ENCODE measurements around the gene RNF224. TPM values are rescaled to one million over a fixed set of nuclear protein-coding genes. Genes with fewer than 3 reads are reported as not detected.

Gene RNF224
- total RNA-seq, 2 experiments from 2014 or later, result not detected

DNA sequence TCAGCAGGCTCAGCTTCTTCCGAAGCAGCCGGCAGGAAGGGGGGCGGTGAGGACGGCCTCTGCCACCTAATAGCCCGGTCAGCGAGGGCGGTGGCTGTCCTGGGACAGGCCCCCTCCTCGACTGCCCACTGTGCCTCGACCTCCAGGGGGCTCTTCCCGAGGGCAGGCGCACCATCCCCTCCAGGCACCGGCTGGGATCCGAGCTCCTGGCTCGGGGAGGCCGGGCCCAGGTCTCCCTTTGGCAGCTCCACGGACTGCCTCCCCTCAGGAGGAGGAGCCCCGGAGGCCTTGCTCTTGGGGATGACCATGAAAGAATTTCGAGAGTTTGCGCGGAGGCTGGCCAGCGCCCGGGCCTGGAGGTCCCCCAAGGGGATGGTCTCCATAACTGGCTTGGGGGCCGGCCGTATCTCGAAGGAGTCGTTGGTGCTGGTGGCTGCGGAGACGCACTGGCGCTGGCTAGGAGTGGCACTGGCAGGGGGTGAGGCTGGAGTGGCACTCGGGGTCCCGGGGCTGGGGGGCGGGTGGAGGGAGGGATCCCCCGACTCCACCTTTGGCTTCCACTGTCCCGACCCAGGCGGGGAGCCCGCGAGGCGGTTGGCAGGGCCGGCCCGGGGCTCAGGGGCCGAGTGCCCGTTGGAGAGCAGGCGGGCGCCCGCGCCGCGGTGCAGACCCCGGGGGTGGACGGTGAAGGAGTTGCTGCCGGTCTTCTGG, 27.7 kb upstream of the RNF224 start:
- H3K4me3 Mint-ChIP-seq, result peak overlapping the region; percentile 75
- peak overlapping the region; percentile 25 for H3K27ac Mint-ChIP-seq

GRCh38 chr9:137200311-137201204, 26.7 kb upstream of the RNF224 start, which contains the start of gene TPRN:
Gene TPRN (minus strand): TSS chr9:137200741. CDS start chr9:137200711, 30 bp downstream.
- Mint-ChIP-seq H3K36me3 (no peaks in the 10 kb centered on the region), H3K27me3 (no peaks in the 10 kb centered on the region), H3K9me3 (no peaks in the 10 kb centered on the region), H3K27ac (peak within 1 kb of the TSS; percentile 76), H3K4me1 (peaks cover 32% of the 10 kb centered on the region), H3K4me3 (peak within 1 kb of the TSS; percentile 78)
- DNase-seq, result peak; percentile 99

More for the DNA sequence above, 27.7 kb upstream of the RNF224 start:
- no peaks in the 10 kb centered on the region for H3K9me3 Mint-ChIP-seq
- no peak for DNase-seq
- no peaks in the 10 kb centered on the region for H3K27me3 Mint-ChIP-seq
- H3K36me3 Mint-ChIP-seq, result no peaks in the 10 kb centered on the region
- peaks cover 29% of the 10 kb centered on the region for H3K4me1 Mint-ChIP-seq

- Mint-ChIP-seq H3K36me3 (peaks cover 5% of the 10 kb centered on the region), H3K27me3 (no peaks in the 10 kb centered on the region), H3K9me3 (no peaks in the 10 kb centered on the region), H3K4me3 (peak overlapping the region; percentile 78), H3K27ac (peak overlapping the region; percentile 76), H3K4me1 (peaks cover 34% of the 10 kb centered on the region)
- no peak for DNase-seq
Observed at GRCh38 chr9:137201205-137201868, 26.0 kb upstream of the RNF224 start.

DNA sequence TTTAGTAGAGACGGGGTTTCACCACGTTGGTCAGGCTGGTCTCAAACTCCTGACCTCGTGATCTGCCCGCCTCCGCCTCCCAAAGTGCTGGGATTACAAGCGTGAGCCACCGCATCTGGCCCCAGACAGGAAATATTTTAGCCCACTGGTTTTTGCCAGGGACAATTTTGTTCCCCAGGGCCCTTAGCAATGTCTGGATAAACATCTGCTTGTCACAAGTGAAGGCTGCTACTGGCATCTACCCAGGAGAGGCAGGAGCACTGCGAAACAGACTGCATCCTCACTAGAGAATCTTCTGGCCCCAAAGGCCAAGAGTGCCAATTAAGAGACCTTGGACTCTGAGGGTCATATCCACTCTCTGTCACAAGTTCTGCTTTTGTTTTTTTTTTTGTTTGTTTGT, 24.3 kb upstream of the RNF224 start:
- Mint-ChIP-seq H3K4me1 (peaks cover 43% of the 10 kb centered on the region), H3K27me3 (no peaks in the 10 kb centered on the region), H3K4me3 (no peak overlapping the region), H3K9me3 (no peaks in the 10 kb centered on the region), H3K27ac (no peak overlapping the region), H3K36me3 (peaks cover 11% of the 10 kb centered on the region)
- DNase-seq, result no peak

- peaks cover 18% of the 10 kb centered on the region for H3K36me3 Mint-ChIP-seq
- no peaks in the 10 kb centered on the region for H3K27me3 Mint-ChIP-seq
- DNase-seq, result no peak
- H3K4me1 Mint-ChIP-seq, result peaks cover 45% of the 10 kb centered on the region
- no peaks in the 10 kb centered on the region for H3K9me3 Mint-ChIP-seq
- peak overlapping the region; percentile 95 for H3K4me3 Mint-ChIP-seq
- peak overlapping the region; percentile 93 for H3K27ac Mint-ChIP-seq
Observed at GRCh38 chr9:137204731-137205125, 22.6 kb upstream of the RNF224 start.

DNA sequence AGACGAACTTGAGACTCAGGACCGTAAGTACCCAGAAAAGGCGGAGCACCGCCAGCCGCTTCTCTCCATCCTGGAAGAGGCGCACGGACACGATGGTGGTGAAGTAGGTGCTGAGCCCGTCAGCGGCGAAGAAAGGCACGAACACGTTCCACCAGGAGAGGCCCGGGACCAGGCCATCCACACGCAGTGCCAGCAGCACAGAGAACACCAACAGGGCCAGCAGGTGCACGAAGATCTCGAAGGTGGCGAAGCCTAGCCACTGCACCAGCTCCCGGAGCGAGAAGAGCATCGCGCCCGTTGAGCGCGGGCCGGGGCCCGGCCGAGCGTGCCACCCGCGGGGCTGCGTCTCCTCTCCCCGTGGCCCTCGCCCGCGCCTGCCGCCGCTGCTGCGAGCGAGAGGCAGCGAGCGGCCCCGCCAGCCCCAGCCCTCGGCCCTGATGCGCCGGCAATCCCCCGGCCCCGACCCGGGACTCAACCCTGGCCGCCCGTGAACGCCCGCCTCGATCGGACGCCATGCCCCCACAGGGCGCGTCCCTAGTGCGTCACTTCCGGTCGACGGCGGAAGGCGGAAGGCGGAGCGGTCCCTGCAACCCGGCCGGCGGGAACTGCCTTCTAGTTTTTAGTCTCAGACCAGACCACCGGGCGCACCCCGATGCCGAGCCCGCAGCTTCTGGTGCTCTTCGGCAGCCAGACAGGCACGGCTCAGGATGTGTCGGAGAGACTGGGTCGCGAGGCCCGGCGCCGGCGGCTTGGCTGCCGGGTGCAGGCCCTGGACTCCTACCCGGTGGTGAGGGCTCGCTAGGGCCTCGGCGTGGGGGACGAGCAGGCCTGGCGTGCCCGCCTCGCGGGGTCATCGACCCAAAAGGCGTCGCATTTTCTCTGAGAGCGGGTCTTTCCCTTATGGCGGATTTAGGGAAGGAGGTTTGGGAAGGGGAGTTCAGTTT, 21.9 kb upstream of the RNF224 start, which contains the start of the genes NDOR1 and TMEM203:
Gene NDOR1 (plus strand): TSS at position 575 of the 944 bp plus-strand sequence. CDS start 78 bp downstream, at position 653.
Gene TMEM203 (minus strand): TSS at position 523 of the 944 bp plus-strand sequence. CDS start 234 bp downstream, at position 289.
- peak within 1 kb of the TSS; percentile 95 for H3K4me3 Mint-ChIP-seq
- H3K9me3 Mint-ChIP-seq, result no peaks in the 10 kb centered on the region
- peaks cover 22% of the 10 kb centered on the region for H3K36me3 Mint-ChIP-seq
- H3K4me1 Mint-ChIP-seq, result peaks cover 45% of the 10 kb centered on the region
- H3K27ac Mint-ChIP-seq, result peak within 1 kb of the TSS; percentile 93
- peak; percentile 96 for DNase-seq
- no peaks in the 10 kb centered on the region for H3K27me3 Mint-ChIP-seq

- H3K36me3 Mint-ChIP-seq, result peaks cover 27% of the 10 kb centered on the region
- no peak for DNase-seq
- H3K27ac Mint-ChIP-seq, result peak overlapping the region; percentile 88
- peak overlapping the region; percentile 95 for H3K4me3 Mint-ChIP-seq
- no peaks in the 10 kb centered on the region for H3K9me3 Mint-ChIP-seq
- no peaks in the 10 kb centered on the region for H3K27me3 Mint-ChIP-seq
- H3K4me1 Mint-ChIP-seq, result peaks cover 42% of the 10 kb centered on the region
Observed at GRCh38 chr9:137206602-137207001, 20.7 kb upstream of the RNF224 start.

- Mint-ChIP-seq H3K36me3 (peaks cover 24% of the 10 kb centered on the region), H3K9me3 (no peaks in the 10 kb centered on the region), H3K27ac (no peak overlapping the region), H3K27me3 (no peaks in the 10 kb centered on the region), H3K4me1 (peaks cover 14% of the 10 kb centered on the region), H3K4me3 (no peak overlapping the region)
- no peak for DNase-seq
Observed at GRCh38 chr9:137211532-137211931, 15.8 kb upstream of the RNF224 start.

DNA sequence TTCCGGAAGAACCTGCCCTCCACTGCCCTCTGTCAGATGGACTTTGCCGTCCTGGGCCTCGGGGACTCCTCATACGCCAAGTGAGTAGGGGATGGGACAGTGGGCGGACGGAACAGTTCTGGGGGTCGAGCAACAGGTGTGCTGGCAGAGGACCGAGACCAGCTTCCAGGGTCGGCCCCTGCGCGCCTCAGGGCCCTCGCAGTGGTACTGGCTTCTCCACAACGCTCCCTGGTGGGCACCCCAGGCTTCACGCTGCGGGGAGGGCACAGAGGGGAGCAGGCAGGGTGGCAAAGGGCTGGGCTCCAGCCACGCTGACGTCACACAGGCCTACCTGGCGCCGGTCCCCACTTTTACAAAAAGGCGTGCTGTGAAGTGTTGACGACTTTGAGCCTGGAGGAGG, 14.8 kb upstream of the RNF224 start:
- Mint-ChIP-seq H3K4me3 (no peak overlapping the region), H3K27ac (no peak overlapping the region), H3K27me3 (no peaks in the 10 kb centered on the region), H3K4me1 (peaks cover 6% of the 10 kb centered on the region), H3K9me3 (no peaks in the 10 kb centered on the region), H3K36me3 (peaks cover 20% of the 10 kb centered on the region)
- no peak for DNase-seq

- Mint-ChIP-seq H3K27me3 (no peaks in the 10 kb centered on the region), H3K4me3 (no peak overlapping the region), H3K4me1 (peaks cover 5% of the 10 kb centered on the region), H3K36me3 (peaks cover 18% of the 10 kb centered on the region), H3K27ac (no peak overlapping the region), H3K9me3 (no peaks in the 10 kb centered on the region)
- DNase-seq, result no peak
Observed at GRCh38 chr9:137213160-137214060, 13.9 kb upstream of the RNF224 start.

DNA sequence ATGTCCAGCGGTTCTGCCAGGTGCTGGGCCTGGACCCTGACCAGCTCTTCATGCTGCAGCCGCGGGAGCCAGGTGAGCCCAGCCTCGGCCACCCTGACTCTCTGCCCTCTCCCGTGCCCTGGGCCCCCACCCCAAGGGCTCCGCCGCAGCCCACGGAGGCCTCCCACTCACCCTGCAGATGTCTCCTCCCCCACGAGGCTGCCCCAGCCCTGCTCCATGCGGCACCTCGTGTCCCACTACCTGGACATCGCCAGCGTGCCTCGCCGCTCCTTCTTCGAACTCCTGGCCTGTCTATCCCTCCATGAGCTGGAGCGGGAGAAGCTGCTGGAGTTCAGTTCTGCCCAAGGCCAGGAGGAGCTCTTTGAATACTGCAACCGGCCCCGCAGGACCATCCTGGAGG, 12.7 kb upstream of the RNF224 start:
- Mint-ChIP-seq H3K9me3 (no peaks in the 10 kb centered on the region), H3K4me1 (peaks cover 2% of the 10 kb centered on the region), H3K27me3 (no peaks in the 10 kb centered on the region), H3K4me3 (no peak overlapping the region), H3K36me3 (peaks cover 12% of the 10 kb centered on the region), H3K27ac (no peak overlapping the region)
- DNase-seq, result no peak

GRCh38 chr9:137215196-137215986, 11.9 kb upstream of the RNF224 start:
- Mint-ChIP-seq H3K27me3 (no peaks in the 10 kb centered on the region), H3K4me1 (peaks cover 2% of the 10 kb centered on the region), H3K27ac (no peak overlapping the region), H3K36me3 (peaks cover 9% of the 10 kb centered on the region), H3K4me3 (no peak overlapping the region), H3K9me3 (no peaks in the 10 kb centered on the region)
- no peak for DNase-seq
